ENCODE results near the gene LAMB4.
A peak's percentile ranks its signal among the peaks of the same experiment; 100 is the strongest.
"Not testable (repeated sequence)": the region's sequence is repeated elsewhere in the genome, so short reads cannot be mapped to it uniquely, and the experiment has no call there.

Gene LAMB4

GRCh38 chr7:108046952-108047506 lies 83.1 kb downstream of the LAMB4 start:
- DNase-seq: no peak

GRCh38 chr7:108045669-108046068 lies 84.5 kb downstream of the LAMB4 start:
- DNase-seq: no peak

GRCh38 chr7:108045154-108045553 lies 85.0 kb downstream of the LAMB4 start:
- DNase-seq: no peak

- DNase-seq: no peak
Measured at GRCh38 chr7:108044345-108044744, 85.8 kb downstream of the LAMB4 start.

GRCh38 chr7:108038986-108039385 lies 91.2 kb downstream of the LAMB4 start:
- DNase-seq: no peak

- no peak for DNase-seq
Measured at GRCh38 chr7:108037741-108038140, 92.4 kb downstream of the LAMB4 start.

GRCh38 chr7:108037140-108037539 lies 93.0 kb downstream of the LAMB4 start:
- DNase-seq: no peak

- DNase-seq: no peak
Measured at GRCh38 chr7:108034586-108034985, 95.6 kb downstream of the LAMB4 start.

- DNase-seq: no peak
Measured at GRCh38 chr7:108033776-108034497, 96.2 kb downstream of the LAMB4 start.

- not testable (repeated sequence) for DNase-seq
Measured at GRCh38 chr7:108033309-108033708, 96.9 kb downstream of the LAMB4 start.

GRCh38 chr7:108030516-108030915 lies 99.6 kb downstream of the LAMB4 start:
- no peak for DNase-seq

GRCh38 chr7:108029034-108029433 lies 101.1 kb downstream of the LAMB4 start:
- no peak for DNase-seq

- DNase-seq: no peak
Measured at GRCh38 chr7:108028111-108028510, 102.0 kb downstream of the LAMB4 start.

- no peak for DNase-seq
Measured at GRCh38 chr7:108027239-108027638, 102.9 kb downstream of the LAMB4 start.

GRCh38 chr7:108026647-108027046 lies 103.5 kb downstream of the LAMB4 start:
- DNase-seq: no peak

- DNase-seq: peak in 1 of 2 donors; percentile 23
Measured at GRCh38 chr7:108026116-108026515, 104.0 kb downstream of the LAMB4 start.

GRCh38 chr7:108024538-108024937 lies 105.6 kb downstream of the LAMB4 start:
- DNase-seq: no peak

- no peak for DNase-seq
Measured at GRCh38 chr7:108020585-108020984, 109.6 kb downstream of the LAMB4 start.

GRCh38 chr7:108018668-108019067 lies 111.5 kb downstream of the LAMB4 start:
- DNase-seq: no peak

- no peak for DNase-seq
Measured at GRCh38 chr7:108017776-108018151, 112.4 kb downstream of the LAMB4 start.

- peak in 1 of 2 donors; percentile 11 for DNase-seq
Measured at GRCh38 chr7:108016841-108017775, 113.1 kb downstream of the LAMB4 start.

- no peak for DNase-seq
Measured at GRCh38 chr7:108015740-108016139, 114.4 kb downstream of the LAMB4 start.
